Right atrium auricular region (tissue), 2 donors: ENCODE measurements around the gene CCBE1. TPM values are rescaled to one million over a fixed set of nuclear protein-coding genes. Genes with fewer than 3 reads are reported as not detected.
A peak's percentile ranks its signal among the peaks of the same experiment; 100 is the strongest.

ENCODE experiments used
- DNase-seq: peaks from one replicate; pipeline ENCODE4 v3.0.0-alpha.2; 2019; ENCODE audit warnings: low spot score
- H3K27ac ChIP-seq, 2 donors: fragments of 200-600 bp; sonication (generic); 1 replicate in 1 of 2; 2 replicates in 1 of 2; pipeline ENCODE4 v1.5.1; 2016 to 2019
- H3K27me3 ChIP-seq, 2 donors: fragments of 200-600 bp; sonication (generic); one replicate each; pipeline versions ENCODE4 v1.5.1 to v1.6.0; 2017 to 2019
- H3K36me3 ChIP-seq: fragments of 200-600 bp; sonication (generic); one replicate; pipeline ENCODE4 v1.5.1; 2016
- H3K4me1 ChIP-seq, 2 donors: fragments of 200-600 bp; sonication (generic); one replicate each; pipeline versions ENCODE4 v1.5.1 to v1.6.0; 2017 to 2019
- H3K4me3 ChIP-seq, 2 donors: fragments of 200-600 bp; sonication (generic); 1 replicate in 1 of 2; 2 replicates in 1 of 2; pipeline ENCODE4 v1.5.1; 2017 to 2019; ENCODE audit warnings: mild to moderate bottlenecking in 1 of 2, moderate library complexity in 1 of 2
- H3K9me3 ChIP-seq, 2 donors: fragments of 200-600 bp; sonication (generic); one replicate each; pipeline ENCODE4 v1.5.1; 2019
- CTCF ChIP-seq, 2 donors: fragments of 200-600 bp; sonication (generic); IDR thresholded peaks; one replicate each; pipeline ENCODE4 v1.5.1; 2019; ENCODE audit warnings: antibody characterized with exemption in 2 of 2
- total RNA-seq, 2 donors: library from RNA; depleted of rRNA; stranded (reverse); fragments of >200 nt; gene quantifications; one replicate each; pipeline ENCODE4 v1.1.0, GENCODE V29; 2016

CCBE1 gene
- total RNA-seq, 2 donors from 2014 or later, result 0.44 to 0.94 TPM

- no peak overlapping the region for H3K27ac ChIP-seq
- no peak for TF ChIP-seq CTCF (IDR thresholded peaks at IDR 0.05)
- H3K27me3 ChIP-seq, result no peaks in the 10 kb centered on the region
- no peaks in the 10 kb centered on the region for H3K9me3 ChIP-seq
- no peaks in the 10 kb centered on the region for H3K36me3 ChIP-seq
- H3K4me3 ChIP-seq, result no peak overlapping the region
- peaks cover 0 to 18% of the 10 kb centered on the region in 2 donors for H3K4me1 ChIP-seq
- DNase-seq, result no peak
Measured at GRCh38 chr18:59458575-59458974, 238.6 kb downstream of the CCBE1 start.

GRCh38 chr18:59456657-59457056 lies 240.6 kb downstream of the CCBE1 start:
- Histone ChIP-seq H3K27me3 (no peaks in the 10 kb centered on the region), H3K4me1 (peaks cover 0 to 18% of the 10 kb centered on the region in 2 donors), H3K27ac (no peak overlapping the region), H3K4me3 (no peak overlapping the region), H3K36me3 (no peaks in the 10 kb centered on the region), H3K9me3 (no peaks in the 10 kb centered on the region)
- TF ChIP-seq CTCF (IDR thresholded peaks at IDR 0.05), result no peak
- DNase-seq, result no peak

GRCh38 chr18:59455728-59456276 lies 241.4 kb downstream of the CCBE1 start:
- Histone ChIP-seq H3K27me3 (no peaks in the 10 kb centered on the region), H3K4me1 (peaks cover 0 to 18% of the 10 kb centered on the region in 2 donors), H3K27ac (peak overlapping the region in 1 of 2 donors; percentile 56), H3K36me3 (no peaks in the 10 kb centered on the region), H3K9me3 (no peaks in the 10 kb centered on the region), H3K4me3 (no peak overlapping the region)
- TF ChIP-seq CTCF (IDR thresholded peaks at IDR 0.05), result no peak
- DNase-seq, result no peak

- Histone ChIP-seq H3K27ac (peak overlapping the region in 1 of 2 donors; percentile 56), H3K9me3 (no peaks in the 10 kb centered on the region), H3K36me3 (no peaks in the 10 kb centered on the region), H3K27me3 (no peaks in the 10 kb centered on the region), H3K4me3 (no peak overlapping the region), H3K4me1 (peaks cover 0 to 18% of the 10 kb centered on the region in 2 donors)
- TF ChIP-seq CTCF (IDR thresholded peaks at IDR 0.05), result no peak
- no peak for DNase-seq
Measured at GRCh38 chr18:59454909-59455727, 242.1 kb downstream of the CCBE1 start.

- no peak for TF ChIP-seq CTCF (IDR thresholded peaks at IDR 0.05)
- no peak overlapping the region for H3K4me3 ChIP-seq
- H3K4me1 ChIP-seq, result peaks cover 0 to 12% of the 10 kb centered on the region in 2 donors
- H3K36me3 ChIP-seq, result no peaks in the 10 kb centered on the region
- no peaks in the 10 kb centered on the region for H3K9me3 ChIP-seq
- DNase-seq, result no peak
- H3K27ac ChIP-seq, result no peak overlapping the region
- H3K27me3 ChIP-seq, result no peaks in the 10 kb centered on the region
Measured at GRCh38 chr18:59453468-59453961, 243.7 kb downstream of the CCBE1 start.
